ENCODE measurements around the gene SIN3A.
"Not testable (repeated sequence)": the region's sequence is repeated elsewhere in the genome, so short reads cannot be mapped to it uniquely, and the experiment has no call there.

Gene SIN3A

DNA sequence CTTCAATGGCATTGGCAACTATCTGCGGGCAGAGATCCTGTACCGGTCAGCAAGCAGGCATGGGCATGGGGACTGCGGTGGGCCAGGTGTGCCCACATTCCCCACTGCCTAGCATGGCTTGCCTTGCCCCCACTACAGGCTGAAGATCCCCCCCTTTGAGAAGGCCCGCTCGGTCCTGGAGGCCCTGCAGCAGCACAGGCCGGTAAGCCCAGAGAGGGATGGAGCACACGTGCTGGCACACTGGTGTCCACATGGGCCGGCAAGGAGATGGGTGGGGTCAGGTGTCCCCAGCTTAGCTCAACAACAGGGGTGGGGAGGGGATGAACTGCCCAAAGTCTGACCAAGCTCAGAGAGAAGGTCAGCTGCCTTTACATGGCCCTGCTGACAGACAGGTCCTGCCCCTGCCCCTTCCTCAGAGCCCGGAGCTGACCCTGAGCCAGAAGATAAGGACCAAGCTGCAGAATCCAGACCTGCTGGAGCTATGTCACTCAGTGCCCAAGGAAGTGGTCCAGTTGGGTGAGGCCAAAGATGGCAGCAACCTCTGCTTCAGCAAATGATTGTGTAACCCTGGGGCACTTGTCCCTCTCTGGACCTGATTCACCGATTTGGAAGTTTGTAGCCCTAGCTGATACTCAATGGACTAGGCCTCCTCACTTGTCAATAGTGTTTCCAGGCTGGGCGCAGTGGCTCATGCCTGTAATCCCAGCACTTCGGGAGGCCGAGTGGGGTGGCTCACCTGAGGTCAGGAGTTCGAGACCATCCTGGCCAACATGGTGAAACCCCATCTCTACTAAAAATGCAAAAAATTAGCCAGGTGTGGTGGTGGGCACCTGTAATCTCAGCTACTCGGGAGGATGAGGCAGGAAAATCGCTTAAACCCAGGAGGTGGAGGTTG, 99.1 kb downstream of the SIN3A start:
- no peak for DNase-seq

- no peak for DNase-seq
Observed at GRCh38 chr15:75350601-75351361, 100.7 kb downstream of the SIN3A start.

- peak; percentile 82 for DNase-seq
Observed at GRCh38 chr15:75349851-75350588, 101.5 kb downstream of the SIN3A start.

GRCh38 chr15:75349351-75349669, 102.2 kb downstream of the SIN3A start:
- DNase-seq, result not testable (repeated sequence)

DNA sequence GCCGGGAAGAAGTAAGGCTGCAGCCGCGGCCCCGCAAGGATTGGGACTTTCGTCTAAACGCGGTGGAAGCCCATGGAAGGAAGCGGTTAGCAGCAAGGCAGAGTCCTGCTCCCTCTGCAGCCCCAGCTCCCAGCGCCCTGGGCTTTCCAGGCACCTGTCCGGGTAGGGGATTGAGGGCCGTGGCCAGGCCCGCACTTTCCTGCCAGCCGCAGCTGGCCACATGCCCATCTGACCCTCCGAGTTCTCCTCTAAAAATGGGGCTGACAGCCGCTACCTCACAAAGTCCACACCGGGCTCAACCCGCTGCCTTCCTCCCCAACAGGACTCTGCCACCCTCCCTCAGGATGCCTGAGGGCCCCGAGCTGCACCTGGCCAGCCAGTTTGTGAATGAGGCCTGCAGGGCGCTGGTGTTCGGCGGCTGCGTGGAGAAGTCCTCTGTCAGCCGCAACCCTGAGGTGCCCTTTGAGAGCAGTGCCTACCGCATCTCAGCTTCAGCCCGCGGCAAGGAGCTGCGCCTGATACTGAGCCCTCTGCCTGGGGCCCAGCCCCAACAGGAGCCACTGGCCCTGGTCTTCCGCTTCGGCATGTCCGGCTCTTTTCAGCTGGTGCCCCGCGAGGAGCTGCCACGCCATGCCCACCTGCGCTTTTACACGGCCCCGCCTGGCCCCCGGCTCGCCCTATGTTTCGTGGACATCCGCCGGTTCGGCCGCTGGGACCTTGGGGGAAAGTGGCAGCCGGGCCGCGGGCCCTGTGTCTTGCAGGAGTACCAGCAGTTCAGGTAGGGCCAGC, 102.7 kb downstream of the SIN3A start:
- no peak for DNase-seq

- no peak for DNase-seq
Observed at GRCh38 chr15:75348034-75348561, 103.4 kb downstream of the SIN3A start.

GRCh38 chr15:75347222-75348033, 104.1 kb downstream of the SIN3A start:
- DNase-seq, result peak; percentile 57

- no peak for DNase-seq
Observed at GRCh38 chr15:75346796-75347221, 104.7 kb downstream of the SIN3A start, which contains the start of gene NEIL1. Gene NEIL1, plus strand, starts transcription at chr15:75347039. Its CDS starts 1,867 bp downstream, at chr15:75348906.

GRCh38 chr15:75343953-75344352, 107.5 kb downstream of the SIN3A start:
- DNase-seq, result not testable (repeated sequence)

GRCh38 chr15:75342221-75342620, 109.3 kb downstream of the SIN3A start:
- no peak for DNase-seq

DNA sequence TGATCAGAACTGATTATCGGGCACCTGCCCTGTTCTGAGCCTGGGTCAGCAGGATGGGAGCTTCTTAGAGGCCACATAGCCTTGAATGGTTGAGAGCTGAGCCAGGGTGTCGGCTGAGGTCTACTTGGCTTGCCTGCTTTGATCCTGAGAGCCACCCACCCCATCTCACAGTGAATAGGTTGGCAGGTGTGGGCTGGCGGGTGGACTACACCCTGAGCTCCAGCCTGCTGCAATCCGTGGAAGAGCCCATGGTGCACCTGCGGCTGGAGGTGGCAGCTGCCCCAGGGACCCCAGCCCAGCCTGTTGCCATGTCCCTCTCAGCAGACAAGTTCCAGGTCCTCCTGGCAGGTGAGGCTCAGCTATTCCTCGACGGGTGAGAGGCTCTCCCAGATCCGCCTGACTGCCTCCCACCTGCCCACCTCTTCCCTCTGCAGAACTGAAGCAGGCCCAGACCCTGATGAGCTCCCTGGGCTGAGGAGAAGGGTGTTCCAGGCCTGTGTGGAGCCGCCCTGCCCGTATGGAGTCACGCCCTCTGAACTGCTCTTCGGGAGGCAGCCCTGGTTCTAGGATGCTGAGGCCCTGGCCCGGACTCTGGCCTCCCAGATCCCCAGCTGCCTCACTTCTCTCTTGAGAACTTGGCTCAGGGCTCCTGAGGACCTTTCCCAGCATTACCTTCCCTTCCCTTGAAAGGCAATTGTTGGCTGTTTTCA, 111.8 kb downstream of the SIN3A start:
- no peak for DNase-seq

- DNase-seq, result no peak
Observed at GRCh38 chr15:75338661-75339240, 112.7 kb downstream of the SIN3A start.

GRCh38 chr15:75335705-75336355, 115.7 kb downstream of the SIN3A start, which contains the start of gene COMMD4:
Gene COMMD4, plus strand, starts transcription at chr15:75336063. Its CDS starts 27 bp downstream, at chr15:75336090.
- DNase-seq, result peak; percentile 59

DNA sequence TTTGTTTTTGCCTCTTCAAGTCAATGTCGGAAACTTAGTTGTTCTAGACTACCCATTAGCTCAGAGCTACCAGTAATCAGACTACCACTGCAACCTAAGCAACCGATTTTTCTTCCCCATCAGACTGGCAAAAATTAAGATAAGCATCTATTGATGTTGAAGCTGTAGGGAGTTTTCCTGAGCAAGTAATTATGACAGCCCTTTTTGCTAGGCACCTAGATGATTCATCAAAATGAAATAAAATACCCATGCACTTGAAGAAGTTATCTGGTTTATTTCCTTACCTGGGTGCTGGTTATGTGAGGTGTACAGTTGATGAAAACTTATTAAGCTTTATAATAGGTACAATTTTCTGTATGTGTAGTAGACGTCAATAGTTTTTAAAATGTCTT, 116.2 kb downstream of the SIN3A start:
- DNase-seq, result no peak

- DNase-seq, result not testable (repeated sequence)
Observed at GRCh38 chr15:75333654-75334419, 117.7 kb downstream of the SIN3A start.

DNA sequence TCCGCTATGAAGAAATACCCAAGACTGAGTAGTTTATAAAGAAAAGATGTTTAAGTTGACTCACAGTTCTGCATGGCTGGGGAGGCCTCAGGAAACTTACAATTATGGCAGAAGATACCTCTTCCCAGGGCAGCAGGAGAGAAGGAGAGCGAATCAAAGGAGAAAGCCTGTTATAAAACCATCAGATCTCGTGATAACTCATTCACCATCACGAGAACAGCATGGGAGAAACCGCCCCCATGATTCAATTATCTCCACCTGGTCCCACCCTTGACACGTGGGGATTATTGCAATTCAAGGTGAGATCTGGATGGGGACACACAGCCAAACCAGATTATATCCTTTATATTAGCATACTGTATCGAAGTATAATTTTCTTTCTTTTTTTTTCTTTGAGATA, 119.4 kb downstream of the SIN3A start:
- not testable (repeated sequence) for DNase-seq

GRCh38 chr15:75329571-75329970, 121.9 kb downstream of the SIN3A start:
- DNase-seq, result no peak

GRCh38 chr15:75328493-75329314, 122.8 kb downstream of the SIN3A start:
- DNase-seq, result no peak
